ENCODE data around the gene ZNF610.
A peak's percentile ranks its signal among the peaks of the same experiment; 100 is the strongest.
"Not testable (repeated sequence)": the region's sequence is repeated elsewhere in the genome, so short reads cannot be mapped to it uniquely, and the experiment has no call there.

ZNF610 gene

GRCh38 chr19:52335768-52336116 is 301 bp upstream of the ZNF610 start:
- H3K27ac ChIP-seq (ENCODE audit: low read depth, low read length) = no peak overlapping the region
- peak overlapping the region; percentile 92 for H3K4me3 ChIP-seq (ENCODE audit: low read depth, low read length)
- H3K36me3 ChIP-seq (ENCODE audit: control insufficient read depth, insufficient read depth, low read length) = peaks cover 4% of the 10 kb centered on the region
- H3K9me3 ChIP-seq (ENCODE audit: control insufficient read depth, insufficient read depth, low read length) = peaks cover 37% of the 10 kb centered on the region
- H3K9ac ChIP-seq (ENCODE audit: low read depth, low read length) = no peak overlapping the region
- no peaks in the 10 kb centered on the region for H3K4me1 ChIP-seq (ENCODE audit: control insufficient read depth, insufficient read depth, low read length)
- no peaks in the 10 kb centered on the region for H3K27me3 ChIP-seq (ENCODE audit: control insufficient read depth, insufficient read depth, low read length)

- Histone ChIP-seq H3K4me1 (ENCODE audit: control insufficient read depth, insufficient read depth, low read length) (no peaks in the 10 kb centered on the region), H3K27ac (ENCODE audit: low read depth, low read length) (peak overlapping the region; percentile 85), H3K9me3 (ENCODE audit: control insufficient read depth, insufficient read depth, low read length) (peaks cover 25% of the 10 kb centered on the region), H3K36me3 (ENCODE audit: control insufficient read depth, insufficient read depth, low read length) (peaks cover 4% of the 10 kb centered on the region), H3K4me3 (ENCODE audit: low read depth, low read length) (peak overlapping the region; percentile 92), H3K27me3 (ENCODE audit: control insufficient read depth, insufficient read depth, low read length) (no peaks in the 10 kb centered on the region), H3K9ac (ENCODE audit: low read depth, low read length) (peak overlapping the region; percentile 90)
Observed at GRCh38 chr19:52336791-52337381, 843 bp downstream of the ZNF610 start.

DNA sequence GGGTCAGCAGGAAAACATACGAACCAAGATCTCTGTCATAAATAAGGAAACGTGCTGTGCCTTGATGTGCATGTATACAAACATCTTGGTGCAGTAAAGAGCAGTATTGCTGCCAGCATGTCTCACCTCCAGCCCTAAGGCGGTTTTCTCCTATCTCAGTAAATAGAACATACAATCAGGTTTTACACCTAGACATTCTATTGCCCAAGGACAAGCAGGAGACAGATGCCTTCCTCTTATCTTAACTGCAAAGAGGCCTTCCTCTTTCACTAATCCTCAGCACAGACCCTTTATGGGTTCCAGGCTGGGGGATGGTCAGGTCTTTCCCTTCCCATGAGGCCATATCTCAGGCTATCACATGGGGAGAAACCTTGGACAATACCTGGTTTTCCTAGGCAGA is 3.0 kb downstream of the ZNF610 start:
- H3K27ac ChIP-seq (ENCODE audit: low read depth, low read length); H3K9ac ChIP-seq (ENCODE audit: low read depth, low read length); H3K36me3 ChIP-seq (ENCODE audit: control insufficient read depth, insufficient read depth, low read length); H3K9me3 ChIP-seq (ENCODE audit: control insufficient read depth, insufficient read depth, low read length); H3K4me1 ChIP-seq (ENCODE audit: control insufficient read depth, insufficient read depth, low read length); H3K4me3 ChIP-seq (ENCODE audit: low read depth, low read length); H3K27me3 ChIP-seq (ENCODE audit: control insufficient read depth, insufficient read depth, low read length): not testable (repeated sequence)

GRCh38 chr19:52343548-52343947 is 7.5 kb downstream of the ZNF610 start:
- no peaks in the 10 kb centered on the region for H3K27me3 ChIP-seq (ENCODE audit: control insufficient read depth, insufficient read depth, low read length)
- no peak overlapping the region for H3K9ac ChIP-seq (ENCODE audit: low read depth, low read length)
- H3K4me3 ChIP-seq (ENCODE audit: low read depth, low read length) = no peak overlapping the region
- peaks cover 11% of the 10 kb centered on the region for H3K36me3 ChIP-seq (ENCODE audit: control insufficient read depth, insufficient read depth, low read length)
- no peak overlapping the region for H3K27ac ChIP-seq (ENCODE audit: low read depth, low read length)
- H3K4me1 ChIP-seq (ENCODE audit: control insufficient read depth, insufficient read depth, low read length) = no peaks in the 10 kb centered on the region
- H3K9me3 ChIP-seq (ENCODE audit: control insufficient read depth, insufficient read depth, low read length) = peaks cover 9% of the 10 kb centered on the region

GRCh38 chr19:52345162-52345561 is 9.1 kb downstream of the ZNF610 start:
- Histone ChIP-seq H3K4me1 (ENCODE audit: control insufficient read depth, insufficient read depth, low read length) (no peaks in the 10 kb centered on the region), H3K27me3 (ENCODE audit: control insufficient read depth, insufficient read depth, low read length) (no peaks in the 10 kb centered on the region), H3K9me3 (ENCODE audit: control insufficient read depth, insufficient read depth, low read length) (peaks cover 13% of the 10 kb centered on the region), H3K27ac (ENCODE audit: low read depth, low read length) (no peak overlapping the region), H3K4me3 (ENCODE audit: low read depth, low read length) (no peak overlapping the region), H3K9ac (ENCODE audit: low read depth, low read length) (no peak overlapping the region), H3K36me3 (ENCODE audit: control insufficient read depth, insufficient read depth, low read length) (peaks cover 18% of the 10 kb centered on the region)

- no peaks in the 10 kb centered on the region for H3K27me3 ChIP-seq (ENCODE audit: control insufficient read depth, insufficient read depth, low read length)
- H3K36me3 ChIP-seq (ENCODE audit: control insufficient read depth, insufficient read depth, low read length) = peaks cover 47% of the 10 kb centered on the region
- H3K9ac ChIP-seq (ENCODE audit: low read depth, low read length) = no peak overlapping the region
- H3K27ac ChIP-seq (ENCODE audit: low read depth, low read length) = no peak overlapping the region
- no peaks in the 10 kb centered on the region for H3K4me1 ChIP-seq (ENCODE audit: control insufficient read depth, insufficient read depth, low read length)
- H3K4me3 ChIP-seq (ENCODE audit: low read depth, low read length) = no peak overlapping the region
- H3K9me3 ChIP-seq (ENCODE audit: control insufficient read depth, insufficient read depth, low read length) = peaks cover 26% of the 10 kb centered on the region
Observed at GRCh38 chr19:52351512-52351911, 15.5 kb downstream of the ZNF610 start.

GRCh38 chr19:52366414-52366824 is 30.4 kb downstream of the ZNF610 start:
- no peaks in the 10 kb centered on the region for H3K4me1 ChIP-seq (ENCODE audit: control insufficient read depth, insufficient read depth, low read length)
- no peak overlapping the region for H3K4me3 ChIP-seq (ENCODE audit: low read depth, low read length)
- H3K27me3 ChIP-seq (ENCODE audit: control insufficient read depth, insufficient read depth, low read length) = no peaks in the 10 kb centered on the region
- peaks cover 53% of the 10 kb centered on the region for H3K9me3 ChIP-seq (ENCODE audit: control insufficient read depth, insufficient read depth, low read length)
- no peak overlapping the region for H3K9ac ChIP-seq (ENCODE audit: low read depth, low read length)
- H3K27ac ChIP-seq (ENCODE audit: low read depth, low read length) = no peak overlapping the region
- peaks cover 17% of the 10 kb centered on the region for H3K36me3 ChIP-seq (ENCODE audit: control insufficient read depth, insufficient read depth, low read length)

DNA sequence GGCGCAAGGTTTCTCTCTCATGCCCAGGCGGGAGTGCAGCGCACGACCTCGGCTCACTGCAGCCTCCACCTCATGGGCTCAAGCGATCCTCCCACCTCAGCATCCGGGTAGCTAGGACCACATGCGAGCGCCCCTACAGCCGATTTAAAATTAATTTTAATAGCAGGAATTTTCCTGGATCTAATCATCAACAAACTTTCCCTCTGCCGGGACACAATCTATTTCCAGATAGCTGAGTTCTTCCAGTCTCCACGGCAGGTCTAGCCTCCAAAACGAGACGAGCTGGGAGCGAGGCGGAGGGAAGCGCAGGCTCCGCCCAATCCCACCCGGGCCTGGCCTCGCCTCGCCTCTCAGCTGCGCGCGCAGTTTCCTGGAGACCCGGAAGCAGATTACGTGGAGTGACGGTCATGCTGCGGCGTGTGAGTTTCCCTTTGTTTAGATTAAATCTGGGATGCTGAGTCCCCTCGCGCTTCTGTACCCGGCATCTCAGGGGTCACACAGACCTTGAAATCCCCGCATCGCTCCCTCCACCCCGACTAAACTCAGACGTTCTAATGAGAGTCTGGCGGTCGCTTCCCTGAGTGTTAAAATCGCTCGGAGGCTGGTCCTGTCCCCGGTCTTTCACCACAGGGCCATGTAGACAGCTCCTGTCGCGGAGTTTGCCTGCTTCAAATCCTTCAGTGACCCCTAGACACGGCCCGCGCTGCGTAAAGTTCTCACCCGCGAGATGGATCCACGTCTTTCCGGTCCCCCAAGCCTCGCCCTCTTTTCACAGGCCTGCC is 33.7 kb downstream of the ZNF610 start, which contains the start of gene ZNF880:
TSS of gene ZNF880 (plus strand) at position 365 of the 782 bp plus-strand sequence. CDS start at position 408, 43 bp downstream.
- Histone ChIP-seq H3K9ac (ENCODE audit: low read depth, low read length) (peak within 1 kb of the TSS; percentile 94), H3K4me3 (ENCODE audit: low read depth, low read length) (peak within 1 kb of the TSS; percentile 83)

GRCh38 chr19:52370341-52370710 is 34.3 kb downstream of the ZNF610 start:
- Histone ChIP-seq H3K4me1 (ENCODE audit: control insufficient read depth, insufficient read depth, low read length) (no peaks in the 10 kb centered on the region), H3K36me3 (ENCODE audit: control insufficient read depth, insufficient read depth, low read length) (peaks cover 32% of the 10 kb centered on the region), H3K9me3 (ENCODE audit: control insufficient read depth, insufficient read depth, low read length) (peaks cover 37% of the 10 kb centered on the region), H3K27ac (ENCODE audit: low read depth, low read length) (no peak overlapping the region), H3K27me3 (ENCODE audit: control insufficient read depth, insufficient read depth, low read length) (no peaks in the 10 kb centered on the region), H3K4me3 (ENCODE audit: low read depth, low read length) (peak overlapping the region; percentile 83), H3K9ac (ENCODE audit: low read depth, low read length) (peak overlapping the region; percentile 94)

More for the DNA sequence above, 33.7 kb downstream of the ZNF610 start, which contains the start of gene ZNF880:
- Histone ChIP-seq H3K36me3 (ENCODE audit: control insufficient read depth, insufficient read depth, low read length) (peaks cover 31% of the 10 kb centered on the region), H3K9me3 (ENCODE audit: control insufficient read depth, insufficient read depth, low read length) (peaks cover 41% of the 10 kb centered on the region), H3K4me1 (ENCODE audit: control insufficient read depth, insufficient read depth, low read length) (no peaks in the 10 kb centered on the region), H3K27ac (ENCODE audit: low read depth, low read length) (no peak within 1 kb of the TSS), H3K27me3 (ENCODE audit: control insufficient read depth, insufficient read depth, low read length) (no peaks in the 10 kb centered on the region)

DNA sequence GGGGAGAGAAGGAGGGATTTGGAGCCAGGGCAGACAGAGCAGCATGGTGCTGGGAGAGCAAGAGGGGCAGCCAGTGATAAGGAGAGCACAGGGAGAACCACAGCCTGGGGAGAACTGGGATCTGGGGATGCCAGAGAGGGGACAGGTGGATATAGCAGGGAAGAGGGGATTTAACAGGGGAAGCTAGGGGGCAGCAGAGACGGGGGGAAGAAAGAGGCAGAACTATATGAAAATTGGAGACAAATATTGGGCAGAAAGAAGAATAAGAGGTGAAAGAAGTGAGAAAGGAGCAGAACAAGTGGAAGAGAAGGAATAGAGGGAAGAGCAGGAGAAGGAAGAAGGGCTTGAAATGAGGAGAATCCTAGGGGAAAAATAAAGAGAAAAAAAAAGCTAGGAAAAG is 55.1 kb downstream of the ZNF610 start:
- Histone ChIP-seq H3K4me1 (ENCODE audit: control insufficient read depth, insufficient read depth, low read length) (no peaks in the 10 kb centered on the region), H3K27ac (ENCODE audit: low read depth, low read length) (no peak overlapping the region), H3K9ac (ENCODE audit: low read depth, low read length) (no peak overlapping the region), H3K9me3 (ENCODE audit: control insufficient read depth, insufficient read depth, low read length) (peaks cover 20% of the 10 kb centered on the region; the same call in 1 of the 2 replicates), H3K27me3 (ENCODE audit: control insufficient read depth, insufficient read depth, low read length) (no peaks in the 10 kb centered on the region), H3K4me3 (ENCODE audit: low read depth, low read length) (no peak overlapping the region), H3K36me3 (ENCODE audit: control insufficient read depth, insufficient read depth, low read length) (peaks cover 4% of the 10 kb centered on the region; the same call in 1 of the 2 replicates)

DNA sequence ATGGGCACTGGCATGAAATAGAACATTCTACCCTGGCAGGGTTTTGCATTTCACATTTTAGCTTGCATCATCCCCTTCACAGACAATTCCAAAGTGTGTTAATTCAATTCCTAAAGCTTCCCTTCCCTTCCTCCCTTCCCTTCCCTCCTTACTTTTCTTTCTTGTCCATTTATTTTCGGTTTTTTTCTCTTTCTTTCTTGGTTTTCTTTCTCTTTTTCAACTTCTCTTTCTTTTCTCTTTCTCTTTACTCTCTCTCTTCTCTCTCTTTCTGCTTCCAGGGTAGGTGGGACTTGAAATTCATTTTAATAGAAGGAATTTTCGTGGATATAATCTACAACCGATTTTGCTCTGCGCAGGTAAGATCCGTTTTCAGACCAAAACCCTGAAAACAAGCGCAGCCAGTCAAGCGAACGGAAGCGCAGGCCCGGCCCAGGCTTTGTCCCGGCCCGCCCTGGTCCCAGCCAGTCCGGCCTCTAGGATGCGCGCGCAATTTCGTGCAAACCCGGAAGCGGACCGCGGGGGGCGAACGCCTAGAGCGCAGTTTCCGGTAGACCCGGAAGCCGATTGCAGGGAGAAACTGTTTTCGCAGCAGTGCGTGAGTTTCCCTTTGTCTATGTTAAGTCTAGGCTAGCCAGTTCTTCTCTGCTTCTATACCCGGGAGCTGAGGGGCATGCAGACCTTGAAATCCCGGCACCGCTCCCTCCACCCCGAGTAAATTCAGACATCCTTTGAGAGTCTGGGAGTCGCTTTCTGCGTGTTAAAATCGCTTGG is 61.5 kb downstream of the ZNF610 start, which contains the start of gene ZNF528:
TSS of gene ZNF528 (plus strand) at position 540 of the 771 bp plus-strand sequence. CDS start 4,165 bp downstream, outside the sequence.
- no peaks in the 10 kb centered on the region for H3K4me1 ChIP-seq (ENCODE audit: control insufficient read depth, insufficient read depth, low read length)
- H3K27me3 ChIP-seq (ENCODE audit: control insufficient read depth, insufficient read depth, low read length) = no peaks in the 10 kb centered on the region
- H3K4me3 ChIP-seq (ENCODE audit: low read depth, low read length) = peak within 1 kb of the TSS; percentile 73
- peak within 1 kb of the TSS; percentile 49 for H3K9ac ChIP-seq (ENCODE audit: low read depth, low read length)
- peaks cover 22% of the 10 kb centered on the region for H3K9me3 ChIP-seq (ENCODE audit: control insufficient read depth, insufficient read depth, low read length)
- H3K36me3 ChIP-seq (ENCODE audit: control insufficient read depth, insufficient read depth, low read length) = peaks cover 10% of the 10 kb centered on the region
- no peak within 1 kb of the TSS for H3K27ac ChIP-seq (ENCODE audit: low read depth, low read length)
